AG08395 (cell line): Measurements from ENCODE around the gene AZIN2.
"Not testable (repeated sequence)": the region's sequence is repeated elsewhere in the genome, so short reads cannot be mapped to it uniquely, and the experiment has no call there.

Source experiments
- DNase-seq: peaks from one replicate; pipeline ENCODE4 v3.0.0; 2012; ENCODE audit warnings: mixed read lengths, low spot score

Gene AZIN2

GRCh38 chr1:33057095-33057494 lies 23.9 kb upstream of the AZIN2 start:
- DNase-seq: no peak

DNA sequence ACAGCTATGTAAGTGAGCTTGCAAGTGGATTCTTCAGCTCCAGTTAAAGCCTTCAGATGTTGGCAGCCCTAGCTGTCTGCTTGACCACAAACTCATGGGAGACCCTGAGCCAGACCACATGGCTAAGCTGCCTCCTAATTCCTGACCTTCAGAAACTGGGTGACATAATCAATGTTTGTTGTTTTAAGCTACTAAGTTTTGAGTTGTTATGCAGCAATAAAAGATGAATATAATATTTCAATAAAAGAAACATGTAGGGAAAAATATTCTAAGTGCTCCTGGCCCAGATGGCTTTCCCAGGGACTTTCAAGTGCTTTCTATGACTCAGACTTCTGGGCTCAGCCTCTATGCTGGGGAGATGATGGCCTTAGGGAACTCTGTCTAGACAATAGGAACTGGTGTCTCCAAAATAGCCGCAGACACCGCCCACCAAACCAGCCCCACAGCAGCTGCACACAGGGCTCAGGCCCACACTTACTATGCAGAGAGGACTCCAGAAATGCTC lies 20.3 kb upstream of the AZIN2 start:
- DNase-seq: peak; percentile 95

- DNase-seq: no peak
Observed at GRCh38 chr1:33061834-33062233, 19.1 kb upstream of the AZIN2 start.

GRCh38 chr1:33064284-33064683 lies 16.7 kb upstream of the AZIN2 start:
- not testable (repeated sequence) for DNase-seq

GRCh38 chr1:33065301-33065700 lies 15.7 kb upstream of the AZIN2 start:
- DNase-seq: no peak

- not testable (repeated sequence) for DNase-seq
Observed at GRCh38 chr1:33066477-33066876, 14.5 kb upstream of the AZIN2 start.

DNA sequence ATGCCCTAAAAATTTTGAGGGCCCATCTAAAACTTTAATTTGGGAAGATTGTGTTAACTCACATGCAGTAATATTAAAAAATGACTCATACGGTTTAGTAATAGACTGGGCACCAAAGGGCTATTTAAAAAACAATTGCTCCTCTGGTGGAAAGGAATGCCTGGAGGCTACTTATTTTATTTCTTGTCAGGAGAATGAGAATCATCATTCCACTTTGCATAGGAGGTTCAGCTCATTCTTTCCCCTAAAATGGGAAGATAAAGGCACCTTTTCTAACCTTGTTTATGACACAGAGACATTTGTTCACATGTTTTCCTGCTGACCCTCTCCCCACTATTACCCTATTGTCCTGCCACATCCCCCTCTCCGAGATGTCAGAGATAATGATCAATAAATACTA lies 12.8 kb upstream of the AZIN2 start:
- not testable (repeated sequence) for DNase-seq

GRCh38 chr1:33070628-33071027 lies 10.3 kb upstream of the AZIN2 start:
- no peak for DNase-seq

GRCh38 chr1:33072707-33073106 lies 8.2 kb upstream of the AZIN2 start:
- no peak for DNase-seq

GRCh38 chr1:33074193-33074945 lies 6.6 kb upstream of the AZIN2 start:
- no peak for DNase-seq

DNA sequence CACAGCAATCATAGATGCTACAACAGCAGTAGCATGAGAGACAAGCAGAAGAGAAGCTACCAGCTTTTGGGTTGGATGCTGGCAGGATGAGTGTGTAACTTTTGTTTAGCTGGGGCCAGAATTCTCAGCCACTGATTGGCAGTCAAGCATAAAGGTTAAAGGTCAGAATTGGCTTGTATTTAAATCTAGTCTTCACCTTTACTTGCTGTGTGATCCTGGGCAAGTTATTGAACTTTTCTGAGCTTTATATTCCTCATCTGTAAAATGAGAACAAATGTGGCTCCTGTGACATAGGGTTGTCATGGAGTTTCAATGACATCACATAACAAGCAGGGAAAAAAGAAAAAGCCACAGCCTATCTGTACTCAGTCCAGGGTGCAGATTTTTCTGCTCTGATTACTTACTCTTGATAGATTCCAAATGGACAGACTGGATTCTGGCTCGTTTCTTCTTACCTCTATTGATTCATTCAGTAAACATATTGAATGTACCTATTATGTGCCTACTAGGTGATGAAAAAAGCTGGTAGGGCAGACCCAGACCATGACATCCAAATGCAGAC lies 2.8 kb upstream of the AZIN2 start:
- no peak for DNase-seq

- DNase-seq: no peak
Observed at GRCh38 chr1:33080373-33080772, 580 bp upstream of the AZIN2 start.

DNA sequence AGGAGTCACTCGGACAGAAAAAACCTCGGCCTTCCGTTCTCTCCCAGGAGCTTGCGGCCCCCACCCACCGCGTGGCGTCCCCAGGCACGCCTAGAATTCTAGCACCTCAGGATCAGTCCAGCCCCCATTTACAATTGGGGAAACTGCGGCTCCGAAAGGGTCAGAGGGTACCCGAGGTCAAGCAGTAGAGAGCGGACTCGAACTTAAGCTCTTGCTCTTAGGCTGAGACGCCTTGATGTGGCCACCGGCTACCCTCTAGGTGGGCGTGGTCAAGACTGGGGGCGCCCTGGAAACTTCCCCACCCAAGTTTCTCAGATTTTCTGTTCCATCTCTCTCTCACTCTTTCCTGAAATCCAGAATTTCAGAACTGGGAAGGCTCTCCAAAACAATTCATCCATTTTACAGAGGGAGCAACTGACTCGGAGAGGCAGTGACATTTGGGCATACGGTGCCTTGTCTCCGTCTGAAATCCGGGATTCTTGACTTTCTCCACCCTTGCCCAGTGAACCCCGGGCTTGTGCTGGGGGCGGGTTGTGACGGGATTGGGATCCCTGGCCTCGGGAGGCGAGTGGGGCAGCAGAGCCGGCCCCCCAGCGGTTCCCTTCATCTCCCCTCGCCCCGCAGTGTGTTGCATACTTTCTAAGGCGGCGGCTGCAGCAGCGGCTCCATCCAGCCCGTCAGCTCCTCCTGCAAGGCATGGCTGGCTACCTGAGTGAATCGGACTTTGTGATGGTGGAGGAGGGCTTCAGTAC lies 777 bp downstream of the AZIN2 start:
- DNase-seq: no peak

DNA sequence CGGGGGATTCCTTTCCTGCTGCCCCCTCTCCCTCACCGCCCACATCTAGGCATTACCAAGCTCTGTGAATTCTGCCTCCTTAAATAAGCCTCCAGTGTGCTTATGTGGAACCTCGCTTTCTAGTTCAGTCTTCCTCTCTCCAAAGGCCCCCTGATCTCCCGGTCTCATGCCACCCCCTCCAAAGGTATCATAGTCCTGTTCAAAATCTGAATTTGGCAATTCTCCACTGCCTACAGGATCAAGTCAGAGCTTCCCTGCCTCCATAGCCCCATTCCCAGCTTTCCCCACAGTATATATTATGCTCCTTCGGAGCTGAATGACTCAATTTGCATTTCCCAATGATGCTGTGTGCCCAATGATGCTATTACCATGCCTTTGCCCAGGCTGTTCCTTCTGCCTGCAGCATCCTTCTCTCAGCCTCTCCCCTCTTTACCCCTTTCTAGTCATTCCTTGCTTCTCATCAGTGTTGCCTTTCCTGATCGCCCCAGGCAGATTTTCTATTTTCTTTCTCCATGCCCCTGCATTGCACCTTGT lies 1.7 kb downstream of the AZIN2 start:
- no peak for DNase-seq

DNA sequence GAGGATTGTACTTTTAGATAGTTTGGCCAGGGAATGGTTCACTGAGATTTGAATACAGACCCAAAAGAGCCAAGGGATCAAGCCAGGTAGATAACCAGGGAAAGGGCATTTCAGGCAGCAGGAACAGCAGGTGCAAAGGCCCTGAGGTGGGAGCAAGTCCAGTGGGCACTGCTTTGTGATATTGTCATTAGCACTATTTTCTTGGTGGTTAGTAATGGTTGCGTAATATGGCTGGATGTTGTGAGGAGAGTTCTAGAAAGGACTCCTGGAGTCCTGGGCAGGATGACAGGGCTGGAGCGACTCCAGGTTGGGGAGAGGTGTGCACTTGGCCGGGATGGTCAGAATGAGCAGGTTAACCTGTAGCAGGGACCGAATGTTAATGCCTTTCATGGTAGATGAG lies 4.4 kb downstream of the AZIN2 start:
- DNase-seq: no peak

DNA sequence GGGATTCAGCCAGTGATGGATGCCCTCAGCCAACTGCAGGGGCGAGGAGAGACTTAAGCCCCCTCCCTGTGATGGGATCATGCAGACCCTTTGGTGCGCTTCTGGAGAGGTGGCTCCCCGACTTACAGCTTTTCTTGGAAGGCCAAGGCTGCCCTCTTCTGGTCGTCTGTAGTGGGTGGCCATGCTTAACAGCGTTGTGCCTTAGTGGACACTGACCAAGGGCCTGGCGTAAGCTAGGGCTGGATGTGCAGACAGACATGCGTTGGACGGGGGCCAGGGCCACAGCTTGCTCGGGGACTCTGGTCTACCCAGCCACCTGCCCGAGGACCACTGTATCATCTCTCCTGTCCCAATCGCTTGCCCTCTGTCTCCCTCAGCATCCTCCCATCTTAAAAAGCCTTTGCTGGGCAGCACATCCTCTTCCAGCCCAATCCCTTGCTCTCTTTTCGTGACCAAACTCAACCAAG lies 5.5 kb downstream of the AZIN2 start:
- peak; percentile 51 for DNase-seq

- DNase-seq: no peak
Observed at GRCh38 chr1:33087677-33088076, 6.7 kb downstream of the AZIN2 start.

- DNase-seq: no peak
Observed at GRCh38 chr1:33088119-33088906, 7.4 kb downstream of the AZIN2 start.

- no peak for DNase-seq
Observed at GRCh38 chr1:33089457-33089856, 8.5 kb downstream of the AZIN2 start.

GRCh38 chr1:33092438-33092837 lies 11.5 kb downstream of the AZIN2 start:
- no peak for DNase-seq

GRCh38 chr1:33093004-33093403 lies 12.1 kb downstream of the AZIN2 start:
- no peak for DNase-seq

DNA sequence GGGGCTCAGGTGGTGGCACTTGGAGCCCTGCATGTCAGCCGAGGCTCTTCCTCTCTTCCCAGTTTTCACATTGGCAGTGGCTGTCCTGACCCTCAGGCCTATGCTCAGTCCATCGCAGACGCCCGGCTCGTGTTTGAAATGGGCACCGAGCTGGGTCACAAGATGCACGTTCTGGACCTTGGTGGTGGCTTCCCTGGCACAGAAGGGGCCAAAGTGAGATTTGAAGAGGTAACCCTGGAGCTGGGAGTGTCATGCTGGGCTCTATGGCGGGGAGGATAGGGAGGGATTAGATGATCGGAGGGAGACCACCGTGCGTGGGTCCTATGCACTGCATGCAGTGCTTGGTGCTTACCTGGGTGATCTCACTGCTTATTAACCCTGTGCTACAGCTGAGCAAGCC lies 13.5 kb downstream of the AZIN2 start:
- no peak for DNase-seq
